HFFc6 (cell line): ENCODE measurements around the gene GALNT14. TPM values are rescaled to one million over a fixed set of nuclear protein-coding genes. Genes with fewer than 3 reads are reported as not detected.

Experiments
- DNase-seq: peaks from one replicate; pipeline ENCODE4 v3.0.0-alpha.2; 2018
- H3K27ac Mint-ChIP-seq: 2 replicates; pipeline ENCODE4 v1.8.0; 2020; ENCODE audit warnings: mild to moderate bottlenecking, mixed read lengths
- H3K27me3 Mint-ChIP-seq: 2 replicates; pipeline ENCODE4 v1.8.0; 2021; ENCODE audit warnings: mild to moderate bottlenecking, moderate library complexity, mixed read lengths; ENCODE audit not compliant: insufficient read depth
- H3K36me3 Mint-ChIP-seq: 2 replicates; pipeline ENCODE4 v1.8.0; 2021; ENCODE audit warnings: low read depth, mixed read lengths
- H3K4me1 Mint-ChIP-seq: 2 replicates; pipeline ENCODE4 v1.8.0; 2020; ENCODE audit warnings: low read depth, mixed read lengths
- H3K4me3 Mint-ChIP-seq: 2 replicates; pipeline ENCODE4 v1.8.0; 2020; ENCODE audit warnings: mild to moderate bottlenecking, moderate library complexity, mixed read lengths
- H3K9me3 Mint-ChIP-seq: 2 replicates; pipeline ENCODE4 v1.8.0; 2020; ENCODE audit warnings: mild to moderate bottlenecking, mixed read lengths
- CTCF ChIP-seq: fragments of 200-600 bp; sonication (generic); IDR thresholded peaks from 2 replicates; pipeline ENCODE4 v1.5.0; 2021; ENCODE audit warnings: antibody characterized with exemption, mild to moderate bottlenecking
- total RNA-seq, 6 experiments: library from RNA; stranded (reverse); fragmentation: NEBNext Ultra II Directional; extraction: Animal tissue kit (Norgen Biotek cat#: 25700); gene quantifications; 2 replicates in 1 of 6; 3 replicates in 5 of 6; pipeline ENCODE4 v1.2.3, GENCODE V29; 2021

GALNT14 gene
- total RNA-seq, 6 experiments from 2014 or later = 0.11 to 1.0 (median 0.25) TPM; not detected in 1

DNA sequence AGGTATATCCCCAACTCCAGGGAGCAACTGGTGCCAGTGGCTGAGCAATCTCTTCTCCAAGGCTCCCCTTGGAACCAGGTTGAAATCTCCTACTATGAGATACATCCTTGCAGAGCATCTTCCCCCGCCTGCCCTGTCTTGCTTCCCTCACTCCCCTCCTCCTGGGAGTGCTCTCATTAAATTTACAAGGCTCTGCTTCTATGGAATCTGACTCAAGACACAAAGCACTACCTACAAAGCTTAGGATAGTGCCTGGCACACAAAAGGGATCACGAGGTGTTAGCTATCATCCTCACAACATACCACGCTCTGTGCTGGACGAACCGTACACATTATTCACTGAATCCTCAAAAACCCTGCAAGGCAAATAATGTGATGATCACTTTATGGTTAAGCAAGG is 121.6 kb downstream of the GALNT14 start:
- TF ChIP-seq CTCF = no peak
- Mint-ChIP-seq H3K36me3 (no peaks in the 10 kb centered on the region), H3K4me3 (no peak overlapping the region), H3K9me3 (peaks cover 4% of the 10 kb centered on the region; the same call in 1 of the 2 replicates), H3K27ac (no peak overlapping the region), H3K4me1 (no peaks in the 10 kb centered on the region), H3K27me3 (peaks cover 2% of the 10 kb centered on the region)
- no peak for DNase-seq

DNA sequence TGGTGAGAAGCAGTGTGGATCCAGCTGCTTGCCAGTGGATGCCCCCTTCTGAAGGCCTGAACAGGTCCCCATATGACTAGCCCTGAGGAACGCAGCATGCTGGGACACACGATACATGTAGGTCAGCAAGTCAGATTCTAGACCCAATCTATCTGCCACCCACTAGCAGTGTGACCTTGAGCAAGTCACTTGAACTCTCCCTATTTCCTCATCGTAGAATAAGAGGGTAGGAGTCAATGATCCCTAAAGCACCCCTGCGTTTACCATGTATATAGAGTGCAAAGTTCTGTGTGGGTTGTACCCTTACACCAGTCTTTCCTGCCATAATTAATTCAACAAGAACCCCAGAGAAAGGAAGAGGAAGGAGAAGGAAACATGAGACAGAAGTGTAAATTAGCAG is 123.7 kb downstream of the GALNT14 start:
- H3K27ac Mint-ChIP-seq = no peak overlapping the region
- TF ChIP-seq CTCF = no peak
- DNase-seq = no peak
- H3K9me3 Mint-ChIP-seq = peaks cover 8% of the 10 kb centered on the region; the same call in 1 of the 2 replicates
- H3K4me1 Mint-ChIP-seq = no peaks in the 10 kb centered on the region
- peaks cover under 1% of the 10 kb centered on the region for H3K27me3 Mint-ChIP-seq
- no peak overlapping the region for H3K4me3 Mint-ChIP-seq
- no peaks in the 10 kb centered on the region for H3K36me3 Mint-ChIP-seq

DNA sequence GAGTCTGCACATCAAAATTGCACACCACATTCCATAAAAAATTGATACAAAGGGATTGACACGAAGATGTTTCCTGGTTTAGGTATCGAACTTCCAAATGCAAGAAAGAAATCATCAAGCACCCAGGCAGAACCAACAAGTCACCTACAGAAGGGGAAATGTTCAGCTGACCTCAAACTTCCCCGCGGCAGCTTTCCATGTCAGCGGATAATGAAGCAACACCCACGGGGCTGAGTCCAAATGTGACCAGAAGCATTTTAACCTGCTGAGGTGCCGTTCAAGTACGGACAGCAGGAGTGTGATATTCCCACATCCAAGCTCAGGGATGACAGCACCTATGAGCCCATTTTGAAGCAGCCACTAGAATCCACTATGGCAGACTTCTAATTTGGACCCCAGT is 124.9 kb downstream of the GALNT14 start:
- Mint-ChIP-seq H3K4me3 (no peak overlapping the region), H3K4me1 (no peaks in the 10 kb centered on the region)

DNA sequence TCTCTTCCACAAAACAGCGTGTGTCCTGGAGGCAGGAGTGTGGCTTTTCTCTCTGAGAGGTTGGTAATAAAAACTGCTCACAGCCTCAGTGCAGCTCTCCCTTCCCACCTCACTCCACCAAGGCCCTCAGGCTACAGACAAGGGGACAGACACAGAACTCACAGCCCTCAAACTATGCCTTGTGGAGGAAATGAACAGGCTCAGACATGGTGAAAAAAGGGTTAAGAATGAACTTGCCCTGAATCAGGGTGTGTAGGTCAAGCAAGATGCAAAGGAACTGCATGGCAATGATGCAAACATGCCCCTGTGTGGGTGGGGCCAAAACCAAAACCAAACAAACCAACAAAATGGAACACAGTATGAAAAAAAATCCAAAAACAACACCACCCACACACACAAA is 125.8 kb downstream of the GALNT14 start:
- no peaks in the 10 kb centered on the region for H3K36me3 Mint-ChIP-seq
- peaks cover 8% of the 10 kb centered on the region; the same call in 1 of the 2 replicates for H3K9me3 Mint-ChIP-seq
- H3K4me1 Mint-ChIP-seq = no peaks in the 10 kb centered on the region
- no peak overlapping the region for H3K4me3 Mint-ChIP-seq
- no peaks in the 10 kb centered on the region; the same call in none of the 2 replicates for H3K27me3 Mint-ChIP-seq
- no peak for TF ChIP-seq CTCF
- DNase-seq = no peak
- H3K27ac Mint-ChIP-seq = no peak overlapping the region

More for the DNA sequence above, 124.9 kb downstream of the GALNT14 start:
- DNase-seq = no peak
- Mint-ChIP-seq H3K36me3 (no peaks in the 10 kb centered on the region), H3K27me3 (no peaks in the 10 kb centered on the region; the same call in none of the 2 replicates), H3K27ac (no peak overlapping the region), H3K9me3 (peaks cover 8% of the 10 kb centered on the region; the same call in 1 of the 2 replicates)
- no peak for TF ChIP-seq CTCF

DNA sequence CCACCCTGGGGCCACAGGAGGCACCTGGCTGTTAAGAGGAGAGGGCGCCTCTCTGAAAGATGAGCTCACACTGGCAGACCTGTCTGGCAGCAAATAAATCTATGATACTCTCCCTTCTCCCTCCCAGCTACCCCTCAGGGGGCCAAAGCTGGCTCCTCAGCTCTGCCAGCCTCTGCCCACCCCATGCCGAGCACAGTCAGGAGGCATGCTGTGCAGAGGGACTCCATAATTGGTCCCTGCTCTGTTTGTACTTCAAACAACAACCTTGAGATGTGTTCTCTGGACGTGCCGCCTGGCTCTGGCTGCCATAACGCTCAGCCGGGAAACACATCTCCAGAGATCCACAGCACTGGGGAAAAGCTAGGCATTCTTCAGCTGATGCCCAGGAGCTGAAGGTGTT is 126.7 kb downstream of the GALNT14 start:
- Mint-ChIP-seq H3K27me3 (no peaks in the 10 kb centered on the region; the same call in none of the 2 replicates), H3K9me3 (peaks cover 8% of the 10 kb centered on the region; the same call in 1 of the 2 replicates), H3K36me3 (no peaks in the 10 kb centered on the region), H3K27ac (no peak overlapping the region), H3K4me3 (no peak overlapping the region), H3K4me1 (no peaks in the 10 kb centered on the region)
- TF ChIP-seq CTCF = no peak
- DNase-seq = no peak
